HCT116 (cell line): ENCODE results near the gene IRGC.

Experiments
- CEBPB ChIP-seq: IDR thresholded peaks from 2 replicates; pipeline ENCODE4 v1.6.1; 2012; ENCODE audit warnings: low read depth
- CTCF ChIP-seq, 3 experiments: fragments of 200-600 bp in 1 of 3; sonication (generic) in 1 of 3; IDR thresholded peaks in 2 of 3; conservative IDR thresholded peaks in 1 of 3; 2 replicates each; pipeline ENCODE4 v1.5.1; 2012 to 2017; ENCODE audit warnings: low read depth in 2 of 3, low read length in 2 of 3, antibody characterized with exemption in 1 of 3, borderline replicate concordance in 1 of 3, control low read depth in 1 of 3, mild to moderate bottlenecking in 1 of 3, mixed read lengths in 1 of 3, mixed run types in 1 of 3, moderate library complexity in 1 of 3; ENCODE audit not compliant: insufficient read depth in 1 of 3
- EGR1 ChIP-seq: IDR thresholded peaks from 2 replicates; pipeline ENCODE4 v1.6.1; 2012; ENCODE audit warnings: low read depth
- EZH2 ChIP-seq: fragments of 200-600 bp; sonication (generic); IDR thresholded peaks from 2 replicates; pipeline ENCODE4 v1.6.1; 2017; ENCODE audit warnings: antibody characterized with exemption, mixed run types
- EZH2phosphoT487 ChIP-seq: fragments of 200-600 bp; IDR thresholded peaks from 2 replicates; pipeline ENCODE4 v1.6.1; 2018; ENCODE audit warnings: antibody characterized with exemption, borderline replicate concordance
- POLR2A ChIP-seq: IDR thresholded peaks from 2 replicates; pipeline ENCODE4 v1.7.0; 2011; ENCODE audit warnings: borderline replicate concordance; ENCODE audit not compliant: insufficient read depth, insufficient read length; ENCODE audit errors: extremely low read depth
- POLR2AphosphoS5 ChIP-seq: IDR thresholded peaks from 2 replicates; pipeline ENCODE4 v1.6.1; 2011; ENCODE audit warnings: mild to moderate bottlenecking, low read depth, low read length, moderate library complexity
- RAD21 ChIP-seq: IDR thresholded peaks from 2 replicates; pipeline ENCODE4 v1.6.1; 2012; ENCODE audit warnings: low read depth, mild to moderate bottlenecking
- REST ChIP-seq: IDR thresholded peaks from 2 replicates; pipeline ENCODE4 v1.6.1; 2012; ENCODE audit warnings: low read depth
- SP1 ChIP-seq: IDR thresholded peaks from 2 replicates; pipeline ENCODE4 v1.6.1; 2012; ENCODE audit warnings: low read depth
- SRF ChIP-seq: IDR thresholded peaks from 2 replicates; pipeline ENCODE4 v1.6.1; 2012; ENCODE audit warnings: low read depth
- ZBTB33 ChIP-seq: IDR thresholded peaks from 2 replicates; pipeline ENCODE4 v1.6.1; 2011; ENCODE audit warnings: mild to moderate bottlenecking, low read length, moderate library complexity; ENCODE audit not compliant: insufficient replicate concordance; ENCODE audit errors: extremely low read depth
- TF ChIP-seq, protein P1 (sequence below): IDR thresholded peaks from 2 replicates; pipeline ENCODE4 v1.6.1; 2012

DNA sequence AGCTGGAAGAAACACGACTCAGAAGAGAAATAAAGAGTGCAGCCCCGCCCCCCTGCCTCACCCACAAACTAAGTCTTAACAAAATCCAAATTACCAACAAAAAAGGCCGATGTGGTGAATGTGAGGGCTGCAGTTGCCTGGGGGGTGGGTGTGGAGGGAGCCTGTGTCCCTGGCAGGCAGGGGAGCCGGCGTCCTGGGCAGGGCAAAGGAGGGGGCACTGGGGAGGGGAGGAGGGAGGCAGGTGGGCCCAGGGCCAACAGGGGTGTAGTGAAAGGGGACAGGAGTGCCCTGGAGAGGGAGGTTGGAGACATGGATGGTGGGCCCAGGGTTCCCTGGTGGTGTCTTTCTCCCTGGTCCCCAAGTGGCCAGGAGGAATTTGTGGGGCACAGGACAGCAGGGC lies 4.0 kb downstream of the IRGC start:
- no peak for TF ChIP-seq SRF
- no peak for TF ChIP-seq EZH2phosphoT487
- TF ChIP-seq SP1 = no peak
- TF ChIP-seq CTCF (IDR thresholded peaks at IDR 0.05 in 2 of 3, conservative IDR thresholded peaks at IDR 0.05 in 1 of 3; ENCODE audit: borderline replicate concordance in 1 of 3, insufficient read depth in 1 of 3, low read depth in 2 of 3, low read length in 2 of 3) = no peak
- no peak for TF ChIP-seq RAD21
- TF ChIP-seq POLR2A = no peak
- no peak for TF ChIP-seq REST
- TF ChIP-seq POLR2AphosphoS5 = no peak
- TF ChIP-seq EZH2 = no peak
- no peak for TF ChIP-seq EGR1
- no peak for TF ChIP-seq ZBTB33
- TF ChIP-seq, protein P1, sequence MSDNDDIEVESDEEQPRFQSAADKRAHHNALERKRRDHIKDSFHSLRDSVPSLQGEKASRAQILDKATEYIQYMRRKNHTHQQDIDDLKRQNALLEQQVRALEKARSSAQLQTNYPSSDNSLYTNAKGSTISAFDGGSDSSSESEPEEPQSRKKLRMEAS = no peak
- TF ChIP-seq CEBPB = no peak
